HEK293 (cell line): ENCODE data around the gene PTPRG.

Source experiments
- CTCF ChIA-PET: fragments of 350-600 bp; formaldehyde crosslinking; extraction: SDS; loops from one replicate; lab custom pipeline; 2021; ENCODE audit warnings: antibody characterized with exemption; lab: Yijun Ruan, JAX
- POLR2A ChIA-PET: fragments of 300-600 bp; formaldehyde crosslinking; extraction: SDS; loops from one replicate; lab custom pipeline; 2020; ENCODE audit warnings: antibody characterized with exemption, inconsistent platforms; lab: Yijun Ruan, JAX
- H3K27ac ChIP-seq: fragments of 200-500 bp; sonication (Bioruptor generic); 2 replicates; pipeline ENCODE4 v1.5.1; 2014; ENCODE audit warnings: low read depth, low read length, control low read depth, inconsistent platforms; ENCODE audit errors: extremely low read depth
- H3K36me3 ChIP-seq, 2 experiments: fragments of 200-500 bp in 1 of 2; sonication (Bioruptor generic) in 1 of 2; 1 replicate in 1 of 2; 2 replicates in 1 of 2; pipeline ENCODE4 v1.5.1; 2014 to 2017; ENCODE audit warnings: inconsistent platforms in 2 of 2, low read length in 2 of 2; ENCODE audit not compliant: control insufficient read depth in 2 of 2, insufficient read depth in 1 of 2
- H3K4me1 ChIP-seq: fragments of 200-500 bp; sonication (Bioruptor generic); 2 replicates; pipeline ENCODE4 v1.5.1; 2014; ENCODE audit warnings: mild to moderate bottlenecking, low read length, inconsistent platforms; ENCODE audit not compliant: control insufficient read depth, insufficient read depth
- H3K4me3 ChIP-seq: 2 replicates; pipeline ENCODE4 v1.5.1; 2011; ENCODE audit warnings: low read depth, mild to moderate bottlenecking, control low read depth, low read length, moderate library complexity
- H3K9me3 ChIP-seq: fragments of 200-500 bp; sonication (Bioruptor generic); 2 replicates; pipeline ENCODE4 v1.5.1; 2014; ENCODE audit warnings: low read depth, low read length, inconsistent platforms; ENCODE audit not compliant: control insufficient read depth, insufficient read depth
- HOXA7 ChIP-seq: sonication (generic); formaldehyde crosslinking; IDR thresholded peaks from 2 replicates; pipeline ENCODE4 v1.8.1; 2022; ENCODE audit warnings: missing genetic modification reagents, borderline replicate concordance
- PATZ1 ChIP-seq: fragments of 450-650 bp; formaldehyde crosslinking; IDR thresholded peaks from 2 replicates; pipeline ENCODE4 v1.5.1; 2016; ENCODE audit warnings: missing biosample characterization, missing genetic modification characterization
- WT1 ChIP-seq: fragments of 450-650 bp; formaldehyde crosslinking; IDR thresholded peaks from 2 replicates; pipeline ENCODE4 v1.5.1; 2016; ENCODE audit warnings: missing biosample characterization, missing genetic modification characterization
- ZBTB20 ChIP-seq: fragments of 450-650 bp; formaldehyde crosslinking; IDR thresholded peaks from 2 replicates; pipeline ENCODE4 v1.5.1; 2016; ENCODE audit warnings: missing biosample characterization, missing genetic modification characterization
- ZBTB8A ChIP-seq: fragments of 450-650 bp; formaldehyde crosslinking; IDR thresholded peaks from 2 replicates; pipeline ENCODE4 v1.5.1; 2016; ENCODE audit warnings: missing biosample characterization, missing genetic modification characterization
- ZNF138 ChIP-seq: fragments of 450-650 bp; formaldehyde crosslinking; IDR thresholded peaks from 2 replicates; pipeline ENCODE4 v1.5.1; 2016; ENCODE audit warnings: missing biosample characterization, missing genetic modification characterization, borderline replicate concordance
- ZNF146 ChIP-seq: fragments of 450-650 bp; formaldehyde crosslinking; IDR thresholded peaks from 2 replicates; pipeline ENCODE4 v1.5.1; 2016; ENCODE audit warnings: missing biosample characterization, missing genetic modification characterization
- ZNF157 ChIP-seq: fragments of 450-650 bp; formaldehyde crosslinking; IDR thresholded peaks from 2 replicates; pipeline ENCODE4 v1.5.1; 2016; ENCODE audit warnings: missing biosample characterization, missing genetic modification characterization
- ZNF2 ChIP-seq: fragments of 450-650 bp; formaldehyde crosslinking; IDR thresholded peaks from 2 replicates; pipeline ENCODE4 v1.5.1; 2016; ENCODE audit warnings: missing biosample characterization, missing genetic modification characterization
- ZNF354C ChIP-seq: fragments of 450-650 bp; formaldehyde crosslinking; IDR thresholded peaks from 2 replicates; pipeline ENCODE4 v1.5.1; 2016; ENCODE audit warnings: missing biosample characterization, missing genetic modification characterization, low read depth, borderline replicate concordance
- ZNF549 ChIP-seq: fragments of 450-650 bp; IDR thresholded peaks from 2 replicates; pipeline ENCODE4 v1.5.1; 2018; ENCODE audit warnings: missing biosample characterization, missing genetic modification characterization, mild to moderate bottlenecking, inconsistent platforms, moderate library complexity
- ZNF626 ChIP-seq: fragments of 450-650 bp; sonication (Bioruptor Pico); formaldehyde crosslinking; IDR thresholded peaks from 2 replicates; pipeline ENCODE4 v1.5.1; 2018; ENCODE audit warnings: missing biosample characterization, missing genetic modification characterization, inconsistent platforms
- ZNF692 ChIP-seq: fragments of 450-650 bp; formaldehyde crosslinking; IDR thresholded peaks from 2 replicates; pipeline ENCODE4 v1.5.1; 2016; ENCODE audit warnings: missing biosample characterization, missing genetic modification characterization
- ZNF768 ChIP-seq: fragments of 450-650 bp; formaldehyde crosslinking; IDR thresholded peaks from 2 replicates; pipeline ENCODE4 v1.5.1; 2018; ENCODE audit warnings: missing biosample characterization, mild to moderate bottlenecking, missing genetic modification characterization
- ZNF776 ChIP-seq: fragments of 450-650 bp; formaldehyde crosslinking; IDR thresholded peaks from 2 replicates; pipeline ENCODE4 v1.5.0; 2017; ENCODE audit warnings: missing biosample characterization, missing genetic modification characterization, borderline replicate concordance
- ZNF785 ChIP-seq: fragments of 450-650 bp; formaldehyde crosslinking; IDR thresholded peaks from 2 replicates; pipeline ENCODE4 v1.5.1; 2016; ENCODE audit warnings: missing biosample characterization, missing genetic modification characterization
- ZSCAN16 ChIP-seq: fragments of 450-650 bp; formaldehyde crosslinking; IDR thresholded peaks from 2 replicates; pipeline ENCODE4 v1.5.1; 2016; ENCODE audit warnings: missing biosample characterization, missing genetic modification characterization
- TF ChIP-seq, protein P1 (sequence below): fragments of 450-650 bp; formaldehyde crosslinking; IDR thresholded peaks from 2 replicates; pipeline ENCODE4 v1.5.1; 2016; ENCODE audit warnings: missing biosample characterization, missing genetic modification characterization
- TF ChIP-seq, protein P2 (sequence below): fragments of 450-650 bp; IDR thresholded peaks from 2 replicates; pipeline ENCODE4 v1.5.1; 2018; ENCODE audit warnings: missing biosample characterization, missing genetic modification characterization

Gene PTPRG

GRCh38 chr3:61996366-61996765, 435.0 kb downstream of the PTPRG start:
- TF ChIP-seq ZNF626 (tag by site-specific recombination) (no peak), ZNF2 (tag by site-specific recombination) (no peak), WT1 (tag by site-specific recombination) (no peak), HOXA7 (CRISPR knock-in tag) (no peak), PATZ1 (tag by site-specific recombination) (no peak)
- TF ChIP-seq, protein P1, sequence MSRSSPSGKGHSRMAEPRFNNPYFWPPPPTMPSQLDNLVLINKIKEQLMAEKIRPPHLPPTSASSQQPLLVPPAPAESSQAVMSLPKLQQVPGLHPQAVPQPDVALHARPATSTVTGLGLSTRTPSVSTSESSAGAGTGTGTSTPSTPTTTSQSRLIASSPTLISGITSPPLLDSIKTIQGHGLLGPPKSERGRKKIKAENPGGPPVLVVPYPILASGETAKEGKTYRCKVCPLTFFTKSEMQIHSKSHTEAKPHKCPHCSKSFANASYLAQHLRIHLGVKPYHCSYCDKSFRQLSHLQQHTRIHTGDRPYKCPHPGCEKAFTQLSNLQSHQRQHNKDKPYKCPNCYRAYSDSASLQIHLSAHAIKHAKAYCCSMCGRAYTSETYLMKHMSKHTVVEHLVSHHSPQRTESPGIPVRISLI, result no peak
- CTCF ChIA-PET, result interaction anchor here (1.5 kb wide), 1 partner anchor 60 kb away, joined by 4 read pairs; no protein-coding TSS in a partner anchor
- no peak overlapping the region for H3K4me3 ChIP-seq
- POLR2A ChIA-PET, result no interaction called here
- no peaks in the 10 kb centered on the region for H3K9me3 ChIP-seq
- H3K36me3 ChIP-seq, result peaks cover 0 to 4% of the 10 kb centered on the region in 2 experiments; a peak in 1 of 3 replicates
- H3K4me1 ChIP-seq, result no peaks in the 10 kb centered on the region
- H3K27ac ChIP-seq, result no peak overlapping the region

DNA sequence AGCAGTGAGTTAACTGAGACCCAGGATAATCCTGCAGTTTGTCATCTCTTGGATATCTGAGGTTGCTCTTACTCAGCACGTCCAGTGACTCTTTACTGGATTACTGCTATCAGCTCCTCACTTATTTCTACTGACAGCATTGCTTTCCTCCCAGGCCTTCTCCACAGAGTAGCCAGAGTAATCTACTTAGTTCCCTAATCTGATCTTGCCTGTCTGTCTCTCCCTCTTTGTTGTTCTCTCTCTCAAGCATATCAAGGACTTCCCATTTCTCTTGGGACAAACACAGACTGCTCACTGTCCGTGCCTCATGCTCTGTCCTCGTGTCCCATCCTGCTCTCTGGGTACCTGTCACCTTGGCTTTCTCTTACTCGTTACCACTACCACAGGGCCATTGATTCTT, 435.7 kb downstream of the PTPRG start:
- Histone ChIP-seq H3K9me3 (no peaks in the 10 kb centered on the region), H3K4me3 (no peak overlapping the region), H3K36me3 (no peaks in the 10 kb centered on the region), H3K27ac (no peak overlapping the region), H3K4me1 (no peaks in the 10 kb centered on the region)
- ChIA-PET POLR2A (no interaction called here), CTCF (no interaction called here)
- TF ChIP-seq ZBTB20 (tag by site-specific recombination) (no peak), ZNF146 (no peak), ZNF354C (tag by site-specific recombination) (no peak), ZNF138 (tag by site-specific recombination) (no peak), ZNF549 (no peak), ZBTB8A (no peak), ZNF768 (no peak), ZNF157 (tag by site-specific recombination) (no peak), ZSCAN16 (no peak), WT1 (tag by site-specific recombination) (no peak), PATZ1 (tag by site-specific recombination) (no peak), ZNF776 (tag by site-specific recombination) (no peak), ZNF785 (tag by site-specific recombination) (no peak), ZNF692 (no peak)
- TF ChIP-seq, protein P2, sequence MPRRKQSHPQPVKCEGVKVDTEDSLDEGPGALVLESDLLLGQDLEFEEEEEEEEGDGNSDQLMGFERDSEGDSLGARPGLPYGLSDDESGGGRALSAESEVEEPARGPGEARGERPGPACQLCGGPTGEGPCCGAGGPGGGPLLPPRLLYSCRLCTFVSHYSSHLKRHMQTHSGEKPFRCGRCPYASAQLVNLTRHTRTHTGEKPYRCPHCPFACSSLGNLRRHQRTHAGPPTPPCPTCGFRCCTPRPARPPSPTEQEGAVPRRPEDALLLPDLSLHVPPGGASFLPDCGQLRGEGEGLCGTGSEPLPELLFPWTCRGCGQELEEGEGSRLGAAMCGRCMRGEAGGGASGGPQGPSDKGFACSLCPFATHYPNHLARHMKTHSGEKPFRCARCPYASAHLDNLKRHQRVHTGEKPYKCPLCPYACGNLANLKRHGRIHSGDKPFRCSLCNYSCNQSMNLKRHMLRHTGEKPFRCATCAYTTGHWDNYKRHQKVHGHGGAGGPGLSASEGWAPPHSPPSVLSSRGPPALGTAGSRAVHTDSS (tag by site-specific recombination), result no peak
